ENCODE results near the gene CDK7. TPM values are rescaled to one million over a fixed set of nuclear protein-coding genes. Genes with fewer than 3 reads are reported as not detected.

The CDK7 gene
- total and polyA plus RNA-seq, 9 of the 15 experiments (the other 6 are each of a cell fraction or from before 2014, with no cell fraction given) = 41.7 to 143 (median 65.3) TPM

DNA sequence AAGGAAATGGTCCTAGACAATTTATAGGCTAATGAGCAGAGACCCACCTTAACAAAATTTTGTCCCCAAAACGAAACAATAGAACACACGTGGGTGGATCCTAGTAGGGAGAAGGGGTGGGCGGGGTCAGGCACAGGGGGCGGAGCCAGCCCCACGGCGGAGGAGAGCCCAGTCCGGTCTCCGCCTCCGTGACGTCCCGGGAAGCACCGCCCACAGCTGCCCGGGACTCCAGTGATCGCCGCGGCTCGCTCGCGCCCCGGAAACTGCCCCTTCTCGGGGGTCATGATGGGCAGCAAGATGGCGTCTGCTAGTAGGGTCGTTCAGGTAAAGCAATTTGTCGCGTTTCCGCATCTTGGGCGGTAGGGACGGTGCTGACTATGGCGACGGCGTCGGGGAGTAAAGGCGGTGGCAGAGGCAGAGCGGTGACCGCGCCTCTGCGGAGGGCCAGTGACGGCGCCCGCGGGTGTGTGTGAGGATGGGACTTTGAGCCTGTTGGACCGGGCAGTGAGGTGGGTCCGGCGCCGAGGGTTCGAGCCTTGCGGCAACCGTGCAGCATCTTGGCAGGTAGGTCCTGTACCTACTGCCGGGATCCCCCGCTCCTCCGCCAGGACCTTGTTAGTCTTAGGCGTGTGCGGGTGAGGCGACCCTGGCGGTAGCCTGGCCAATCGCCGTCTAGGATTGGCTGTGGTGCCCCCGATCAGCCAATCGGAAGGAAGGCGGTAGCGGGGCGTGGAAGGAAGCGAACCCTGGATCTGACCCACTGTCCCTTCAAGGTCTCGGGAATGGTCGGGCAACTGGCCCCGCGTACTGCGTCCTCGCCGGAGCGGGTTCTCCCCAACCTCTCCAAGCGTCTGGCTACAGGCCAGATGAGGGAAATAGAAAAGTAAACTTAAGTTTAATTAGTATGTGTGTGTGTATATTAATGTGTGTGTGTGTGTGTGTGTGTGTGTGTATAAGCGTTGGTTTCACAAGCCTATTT, 16.8 kb upstream of the CDK7 start (continued):
- TF ChIP-seq, protein P1, sequence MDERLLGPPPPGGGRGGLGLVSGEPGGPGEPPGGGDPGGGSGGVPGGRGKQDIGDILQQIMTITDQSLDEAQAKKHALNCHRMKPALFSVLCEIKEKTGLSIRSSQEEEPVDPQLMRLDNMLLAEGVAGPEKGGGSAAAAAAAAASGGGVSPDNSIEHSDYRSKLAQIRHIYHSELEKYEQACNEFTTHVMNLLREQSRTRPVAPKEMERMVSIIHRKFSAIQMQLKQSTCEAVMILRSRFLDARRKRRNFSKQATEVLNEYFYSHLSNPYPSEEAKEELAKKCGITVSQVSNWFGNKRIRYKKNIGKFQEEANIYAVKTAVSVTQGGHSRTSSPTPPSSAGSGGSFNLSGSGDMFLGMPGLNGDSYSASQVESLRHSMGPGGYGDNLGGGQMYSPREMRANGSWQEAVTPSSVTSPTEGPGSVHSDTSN (CRISPR knock-in tag; IDR thresholded peaks at IDR 0.05; ENCODE audit: low read depth) = no peak
- TF ChIP-seq, protein P1 (tag; conservative IDR thresholded peaks at IDR 0.05; ENCODE audit: low read depth) = no peak
- TF ChIP-seq TFAP4 (CRISPR knock-in tag; IDR thresholded peaks at IDR 0.05; ENCODE audit: borderline replicate concordance) (peak; percentile 81; the same call in 1 of the 2 replicates), ZNF57 (CRISPR knock-in tag; IDR thresholded peaks at IDR 0.05) (no peak), MYNN (IDR thresholded peaks at IDR 0.05) (no peak), MYNN (CRISPR knock-in tag; IDR thresholded peaks at IDR 0.05) (no peak), CBFA2T2 (conservative IDR thresholded peaks at IDR 0.05) (no peak), ZKSCAN1 (IDR thresholded peaks at IDR 0.05; ENCODE audit: low read depth, low read length) (0 out of 2 replicates have a peak, but pooled peaks have one; percentile 28), POLR2B (IDR thresholded peaks at IDR 0.05; ENCODE audit: low read depth, partially characterized antibody) (peak; percentile 85), ZNF668 (CRISPR knock-in tag; IDR thresholded peaks at IDR 0.05) (no peak), CSDE1 (IDR thresholded peaks at IDR 0.05) (0 out of 4 replicates have a peak, but pooled peaks of 1 of the 2 experiments have one; percentile 52), CREBBP (IDR thresholded peaks at IDR 0.05; ENCODE audit: low read depth, low read length) (no peak), HMG20A (CRISPR knock-in tag; conservative IDR thresholded peaks at IDR 0.05) (no peak), ZNF354B (CRISPR knock-in tag; IDR thresholded peaks at IDR 0.05) (no peak), TAF15 (IDR thresholded peaks at IDR 0.05; ENCODE audit: low read depth, low read length) (no peak), ZFP1 (CRISPR knock-in tag; IDR thresholded peaks at IDR 0.05) (no peak), ZNF140 (CRISPR knock-in tag; IDR thresholded peaks at IDR 0.05) (no peak), PHB (CRISPR knock-in tag; IDR thresholded peaks at IDR 0.05) (no peak), GTF2B (IDR thresholded peaks at IDR 0.05; ENCODE audit: extremely low read depth, insufficient read length) (no peak), CC2D1A (IDR thresholded peaks at IDR 0.05) (no peak), ZNF778 (CRISPR knock-in tag; IDR thresholded peaks at IDR 0.05) (no peak), HDAC6 (IDR thresholded peaks at IDR 0.05; ENCODE audit: low read depth, low read length) (no peak), ZNF282 (CRISPR knock-in tag; IDR thresholded peaks at IDR 0.05) (no peak), NCOA4 (IDR thresholded peaks at IDR 0.05; ENCODE audit: partially characterized antibody) (no peak)
- TF ChIP-seq, protein P2, sequence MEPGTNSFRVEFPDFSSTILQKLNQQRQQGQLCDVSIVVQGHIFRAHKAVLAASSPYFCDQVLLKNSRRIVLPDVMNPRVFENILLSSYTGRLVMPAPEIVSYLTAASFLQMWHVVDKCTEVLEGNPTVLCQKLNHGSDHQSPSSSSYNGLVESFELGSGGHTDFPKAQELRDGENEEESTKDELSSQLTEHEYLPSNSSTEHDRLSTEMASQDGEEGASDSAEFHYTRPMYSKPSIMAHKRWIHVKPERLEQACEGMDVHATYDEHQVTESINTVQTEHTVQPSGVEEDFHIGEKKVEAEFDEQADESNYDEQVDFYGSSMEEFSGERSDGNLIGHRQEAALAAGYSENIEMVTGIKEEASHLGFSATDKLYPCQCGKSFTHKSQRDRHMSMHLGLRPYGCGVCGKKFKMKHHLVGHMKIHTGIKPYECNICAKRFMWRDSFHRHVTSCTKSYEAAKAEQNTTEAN (CRISPR knock-in tag; IDR thresholded peaks at IDR 0.05) = peak; percentile 69; the same call in 1 of the 2 replicates

Measured in K562 (cell line).